ENCODE data around the gene NYAP2.

The NYAP2 gene

DNA sequence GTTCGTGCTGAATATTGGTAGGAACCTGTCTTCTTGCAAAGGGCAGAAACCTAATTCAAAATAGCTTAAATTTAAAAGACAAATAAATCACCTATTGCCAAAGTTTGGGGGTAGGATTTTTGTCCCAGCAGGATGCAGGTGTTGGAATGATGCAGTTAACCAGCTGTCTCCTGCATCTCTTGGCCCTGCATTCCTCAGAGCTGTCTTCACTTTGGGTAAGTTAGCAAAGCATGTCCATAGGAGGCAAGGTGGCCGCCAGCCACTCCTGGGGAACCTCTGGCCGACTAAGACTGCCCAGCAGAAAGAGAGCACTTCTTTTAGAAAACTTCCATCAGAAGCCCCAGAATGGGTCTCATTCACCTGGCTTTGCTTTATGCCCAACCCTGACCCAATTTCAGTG is 20.5 kb upstream of the NYAP2 start:
- DNase-seq (ENCODE audit: extremely low spot score) = no peak
- POLR2A ChIA-PET = no interaction called here
- TF ChIP-seq ELF4 (IDR thresholded peaks at IDR 0.05) (no peak), FOXM1 (IDR thresholded peaks at IDR 0.05; ENCODE audit: borderline replicate concordance) (no peak), BHLHE40 (IDR thresholded peaks at IDR 0.05; ENCODE audit: borderline replicate concordance) (no peak), SP1 (IDR thresholded peaks at IDR 0.05) (no peak), HDGF (IDR thresholded peaks at IDR 0.05; ENCODE audit: borderline replicate concordance) (no peak), FOXA1 (IDR thresholded peaks at IDR 0.05) (no peak), LEF1 (IDR thresholded peaks at IDR 0.05; ENCODE audit: borderline replicate concordance) (no peak), FOXK2 (IDR thresholded peaks at IDR 0.05) (no peak), CTBP1 (IDR thresholded peaks at IDR 0.05; ENCODE audit: borderline replicate concordance) (no peak), SUZ12 (IDR thresholded peaks at IDR 0.05) (no peak), TARDBP (IDR thresholded peaks at IDR 0.05) (no peak), ZNF384 (IDR thresholded peaks at IDR 0.05) (no peak), NFRKB (IDR thresholded peaks at IDR 0.05) (no peak), ARNT (IDR thresholded peaks at IDR 0.05) (no peak), L3MBTL2 (conservative IDR thresholded peaks at IDR 0.05) (no peak)
- TF ChIP-seq, protein P1, sequence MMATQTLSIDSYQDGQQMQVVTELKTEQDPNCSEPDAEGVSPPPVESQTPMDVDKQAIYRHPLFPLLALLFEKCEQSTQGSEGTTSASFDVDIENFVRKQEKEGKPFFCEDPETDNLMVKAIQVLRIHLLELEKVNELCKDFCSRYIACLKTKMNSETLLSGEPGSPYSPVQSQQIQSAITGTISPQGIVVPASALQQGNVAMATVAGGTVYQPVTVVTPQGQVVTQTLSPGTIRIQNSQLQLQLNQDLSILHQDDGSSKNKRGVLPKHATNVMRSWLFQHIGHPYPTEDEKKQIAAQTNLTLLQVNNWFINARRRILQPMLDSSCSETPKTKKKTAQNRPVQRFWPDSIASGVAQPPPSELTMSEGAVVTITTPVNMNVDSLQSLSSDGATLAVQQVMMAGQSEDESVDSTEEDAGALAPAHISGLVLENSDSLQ (IDR thresholded peaks at IDR 0.05) = no peak
- CTCF ChIA-PET = no interaction called here

DNA sequence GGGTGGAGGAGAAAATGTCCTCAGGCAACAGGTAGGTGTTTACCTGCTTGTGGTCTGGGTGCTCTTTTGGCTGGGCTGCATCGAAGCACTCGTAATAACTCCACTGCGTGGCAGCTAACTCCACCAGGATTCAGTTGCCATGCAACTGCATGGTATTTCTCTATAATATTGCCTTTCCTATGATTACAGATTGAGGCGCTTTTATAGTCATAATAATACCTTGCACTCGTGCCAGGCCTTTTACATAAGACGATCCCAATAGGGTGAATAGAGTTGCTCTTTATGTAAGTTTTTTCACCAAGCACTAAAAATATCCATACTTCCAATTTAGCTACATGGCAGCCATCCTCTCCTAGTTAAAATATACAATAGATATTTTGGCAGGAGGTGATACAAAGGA is 19.7 kb upstream of the NYAP2 start:
- ChIA-PET POLR2A (no interaction called here), CTCF (no interaction called here)
- DNase-seq (ENCODE audit: extremely low spot score) = no peak
- TF ChIP-seq ZNF384 (IDR thresholded peaks at IDR 0.05) = no peak
- no peak for TF ChIP-seq FOXA1 (IDR thresholded peaks at IDR 0.05)
- no peak for TF ChIP-seq NFRKB (IDR thresholded peaks at IDR 0.05)
- TF ChIP-seq CTBP1 (IDR thresholded peaks at IDR 0.05; ENCODE audit: borderline replicate concordance) = no peak
- TF ChIP-seq FOXK2 (IDR thresholded peaks at IDR 0.05) = no peak
- TF ChIP-seq BHLHE40 (IDR thresholded peaks at IDR 0.05; ENCODE audit: borderline replicate concordance) = no peak
- no peak for TF ChIP-seq ELF4 (IDR thresholded peaks at IDR 0.05)
- TF ChIP-seq HDGF (IDR thresholded peaks at IDR 0.05; ENCODE audit: borderline replicate concordance) = no peak
- TF ChIP-seq TARDBP (IDR thresholded peaks at IDR 0.05) = no peak
- TF ChIP-seq ARNT (IDR thresholded peaks at IDR 0.05) = no peak
- no peak for TF ChIP-seq FOXM1 (IDR thresholded peaks at IDR 0.05; ENCODE audit: borderline replicate concordance)
- TF ChIP-seq SP1 (IDR thresholded peaks at IDR 0.05) = no peak
- TF ChIP-seq SUZ12 (IDR thresholded peaks at IDR 0.05) = no peak
- TF ChIP-seq, protein P1 (IDR thresholded peaks at IDR 0.05) = no peak

DNA sequence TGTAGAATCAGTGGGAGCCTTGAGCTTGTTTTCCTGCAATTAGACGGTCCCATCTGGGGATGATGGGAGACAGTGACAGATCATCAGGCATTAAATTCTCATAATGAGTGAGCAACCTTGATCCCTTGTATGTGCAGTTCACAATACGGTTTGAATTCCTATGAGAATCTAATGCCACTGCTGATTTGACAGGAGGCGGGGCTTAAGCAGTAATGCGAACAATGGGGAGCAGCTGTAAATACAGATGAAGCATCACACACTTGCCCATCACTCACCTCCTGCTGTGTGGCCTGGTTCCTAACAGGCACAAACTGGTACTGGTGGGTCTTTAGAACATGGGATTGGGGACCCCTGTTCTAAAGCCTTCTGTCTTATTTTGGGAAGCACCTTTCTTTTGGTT is 17.9 kb upstream of the NYAP2 start:
- ChIA-PET POLR2A (no interaction called here), CTCF (no interaction called here)
- TF ChIP-seq NFRKB (IDR thresholded peaks at IDR 0.05) = no peak
- TF ChIP-seq TARDBP (IDR thresholded peaks at IDR 0.05) = no peak
- no peak for TF ChIP-seq ELF4 (IDR thresholded peaks at IDR 0.05)
- TF ChIP-seq FOXA1 (IDR thresholded peaks at IDR 0.05) = no peak
- TF ChIP-seq FOXK2 (IDR thresholded peaks at IDR 0.05) = no peak
- TF ChIP-seq, protein P1 (IDR thresholded peaks at IDR 0.05) = no peak
- no peak for TF ChIP-seq BHLHE40 (IDR thresholded peaks at IDR 0.05; ENCODE audit: borderline replicate concordance)
- TF ChIP-seq CTBP1 (IDR thresholded peaks at IDR 0.05; ENCODE audit: borderline replicate concordance) = no peak
- TF ChIP-seq LEF1 (IDR thresholded peaks at IDR 0.05; ENCODE audit: borderline replicate concordance) = no peak
- no peak for TF ChIP-seq ARNT (IDR thresholded peaks at IDR 0.05)
- no peak for TF ChIP-seq FOXM1 (IDR thresholded peaks at IDR 0.05; ENCODE audit: borderline replicate concordance)
- TF ChIP-seq HDGF (IDR thresholded peaks at IDR 0.05; ENCODE audit: borderline replicate concordance) = no peak
- no peak for TF ChIP-seq SUZ12 (IDR thresholded peaks at IDR 0.05)
- TF ChIP-seq L3MBTL2 (conservative IDR thresholded peaks at IDR 0.05) = no peak
- no peak for TF ChIP-seq SP1 (IDR thresholded peaks at IDR 0.05)
- no peak for TF ChIP-seq ZNF384 (IDR thresholded peaks at IDR 0.05)
- no peak for DNase-seq (ENCODE audit: extremely low spot score)

DNA sequence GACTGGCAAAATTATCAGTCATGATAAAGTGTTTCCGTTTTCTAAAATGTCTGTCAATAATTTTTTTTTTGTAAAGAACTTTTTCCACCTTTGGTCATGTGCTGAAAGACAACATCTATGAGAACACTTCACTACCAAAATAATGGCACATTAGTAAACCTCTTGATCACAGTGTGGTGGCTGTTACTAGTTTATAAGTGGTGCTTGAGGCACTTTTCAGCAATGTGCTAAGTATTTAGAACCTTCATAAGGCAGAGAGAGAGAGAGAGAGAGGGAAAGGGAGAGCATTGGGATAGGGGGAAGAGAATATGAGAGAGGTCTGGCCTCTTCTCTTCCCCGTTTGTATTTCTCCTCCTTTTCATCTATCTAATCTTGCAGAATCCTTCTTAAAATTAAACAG is 1.1 kb upstream of the NYAP2 start:
- ChIA-PET CTCF (no interaction called here), POLR2A (no interaction called here)
- no peak for DNase-seq (ENCODE audit: extremely low spot score)
- TF ChIP-seq, protein P1 (IDR thresholded peaks at IDR 0.05) = no peak
- TF ChIP-seq ZNF384 (IDR thresholded peaks at IDR 0.05) (no peak), SP1 (IDR thresholded peaks at IDR 0.05) (no peak), L3MBTL2 (conservative IDR thresholded peaks at IDR 0.05) (no peak), BHLHE40 (IDR thresholded peaks at IDR 0.05; ENCODE audit: borderline replicate concordance) (no peak), ARNT (IDR thresholded peaks at IDR 0.05) (no peak), SUZ12 (IDR thresholded peaks at IDR 0.05) (no peak)

DNA sequence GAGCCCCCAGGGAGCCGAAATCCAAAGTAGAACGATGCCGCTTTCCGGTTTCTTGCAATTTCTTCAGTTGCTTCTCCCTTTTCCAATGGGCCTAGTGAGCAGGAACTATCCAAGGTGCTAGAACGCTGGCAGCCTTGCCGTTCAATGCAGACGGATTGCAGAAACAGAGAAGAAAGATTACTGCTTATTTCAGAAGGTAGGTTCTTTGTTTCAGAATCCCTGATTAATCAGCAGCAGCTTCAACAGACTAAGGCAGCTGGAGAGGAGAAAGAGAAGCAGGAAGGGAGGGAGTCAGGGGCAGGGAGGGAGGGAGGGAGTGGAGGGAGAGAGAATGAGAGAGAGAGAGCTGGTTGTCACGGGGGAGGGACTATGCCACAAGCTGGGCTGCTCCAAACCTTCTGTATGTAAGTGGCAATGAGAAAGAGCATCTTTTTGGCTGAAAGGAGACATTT is 576 bp downstream of the NYAP2 start:
- TF ChIP-seq ARNT (IDR thresholded peaks at IDR 0.05) = no peak
- no peak for TF ChIP-seq FOXA1 (IDR thresholded peaks at IDR 0.05)
- no peak for TF ChIP-seq LEF1 (IDR thresholded peaks at IDR 0.05; ENCODE audit: borderline replicate concordance)
- TF ChIP-seq SUZ12 (IDR thresholded peaks at IDR 0.05) = no peak
- no peak for TF ChIP-seq NFRKB (IDR thresholded peaks at IDR 0.05)
- no peak for TF ChIP-seq TARDBP (IDR thresholded peaks at IDR 0.05)
- no peak for TF ChIP-seq HDGF (IDR thresholded peaks at IDR 0.05; ENCODE audit: borderline replicate concordance)
- TF ChIP-seq ZNF384 (IDR thresholded peaks at IDR 0.05) = no peak
- no peak for TF ChIP-seq L3MBTL2 (conservative IDR thresholded peaks at IDR 0.05)
- TF ChIP-seq FOXK2 (IDR thresholded peaks at IDR 0.05) = no peak
- TF ChIP-seq ELF4 (IDR thresholded peaks at IDR 0.05) = no peak
- TF ChIP-seq CTBP1 (IDR thresholded peaks at IDR 0.05; ENCODE audit: borderline replicate concordance) = no peak
- TF ChIP-seq BHLHE40 (IDR thresholded peaks at IDR 0.05; ENCODE audit: borderline replicate concordance) = no peak
- no peak for TF ChIP-seq SP1 (IDR thresholded peaks at IDR 0.05)
- no peak for TF ChIP-seq FOXM1 (IDR thresholded peaks at IDR 0.05; ENCODE audit: borderline replicate concordance)
- TF ChIP-seq, protein P1 (IDR thresholded peaks at IDR 0.05) = no peak
- DNase-seq (ENCODE audit: extremely low spot score) = peak; percentile 11
- CTCF ChIA-PET = no interaction called here
- POLR2A ChIA-PET = no interaction called here

Data from HEK293T (cell line).